Measurements from ENCODE around the gene GRSF1. TPM values are rescaled to one million over a fixed set of nuclear protein-coding genes. Genes with fewer than 3 reads are reported as not detected.

GRSF1 gene, protein sequence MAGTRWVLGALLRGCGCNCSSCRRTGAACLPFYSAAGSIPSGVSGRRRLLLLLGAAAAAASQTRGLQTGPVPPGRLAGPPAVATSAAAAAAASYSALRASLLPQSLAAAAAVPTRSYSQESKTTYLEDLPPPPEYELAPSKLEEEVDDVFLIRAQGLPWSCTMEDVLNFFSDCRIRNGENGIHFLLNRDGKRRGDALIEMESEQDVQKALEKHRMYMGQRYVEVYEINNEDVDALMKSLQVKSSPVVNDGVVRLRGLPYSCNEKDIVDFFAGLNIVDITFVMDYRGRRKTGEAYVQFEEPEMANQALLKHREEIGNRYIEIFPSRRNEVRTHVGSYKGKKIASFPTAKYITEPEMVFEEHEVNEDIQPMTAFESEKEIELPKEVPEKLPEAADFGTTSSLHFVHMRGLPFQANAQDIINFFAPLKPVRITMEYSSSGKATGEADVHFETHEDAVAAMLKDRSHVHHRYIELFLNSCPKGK
- total RNA-seq (2014; rRNA removed; shearing (Covaris generic)), result 32.8 and 36.7 TPM in 2 replicates
- total RNA-seq (2022), result 52.8 and 67.0 TPM in 2 replicates
- percentile 90 among the genes with signal in this experiment for Bru-seq, nascent RNA
- BruChase-seq, experiment 1, labeled RNA remaining after a 6-hour chase, result percentile 89 among the genes with signal in this experiment
- BruChase-seq, experiment 2, labeled RNA remaining after a 2-hour chase, result percentile 95 among the genes with signal in this experiment
- long read RNA-seq, full-length matches to known transcripts, result 61 of 117 reads
- long read RNA-seq, partial matches to known transcripts, result 43 of 117 reads
- long read RNA-seq, other reads (novel, unspliced or antisense), result 13 of 117 reads

DNA sequence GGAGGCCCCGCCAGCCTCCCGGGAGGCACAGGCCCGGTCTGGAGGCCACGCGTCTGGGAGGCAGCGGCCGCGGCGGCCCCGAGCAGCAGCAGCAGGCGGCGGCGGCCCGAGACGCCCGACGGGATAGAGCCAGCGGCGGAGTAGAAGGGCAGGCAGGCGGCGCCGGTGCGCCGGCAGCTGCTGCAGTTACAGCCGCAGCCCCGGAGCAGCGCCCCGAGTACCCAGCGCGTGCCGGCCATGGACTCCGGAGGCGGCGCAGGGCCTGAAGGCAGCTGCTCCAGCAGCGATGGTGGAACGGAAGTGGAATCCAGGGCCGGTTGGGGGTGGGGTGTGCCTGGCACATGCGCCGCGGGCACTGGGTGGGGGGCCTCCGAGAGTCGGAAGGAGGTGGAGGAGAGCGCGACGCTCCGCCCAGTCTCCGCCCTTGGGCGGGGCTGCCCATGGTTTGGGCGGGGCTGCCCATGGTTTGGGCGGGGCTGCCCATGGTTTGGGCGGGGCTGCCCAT is at the start of gene GRSF1:
Gene GRSF1, minus strand, starts transcription at position 302 of the 505 bp plus-strand sequence. Its CDS starts 63 bp downstream, at position 239.
- H3K27ac ChIP-seq (ENCODE audit: low read depth, low read length, poor library complexity, severe bottlenecking), result peak within 1 kb of the TSS; percentile 76
- no TSS peak for BruUV-seq (replicated peaks)
- H3K4me3 ChIP-seq (ENCODE audit: low read depth, low read length, poor library complexity, severe bottlenecking), result peak within 1 kb of the TSS; percentile 73
- peaks cover 26% of the 10 kb centered on the region for H3K36me3 ChIP-seq (ENCODE audit: insufficient read depth, low read length)
- TF ChIP-seq EZH2phosphoT487 (IDR thresholded peaks at IDR 0.05; ENCODE audit: borderline replicate concordance, low read depth, low read length), result no peak
- peak; percentile 21; the same call in 1 of the 2 replicates for TF ChIP-seq CTCF (conservative IDR thresholded peaks at IDR 0.05; ENCODE audit: low read length)
- H3K9me2 ChIP-seq (ENCODE audit: insufficient read depth, low read length), result no peaks in the 10 kb centered on the region
- peaks cover 14% of the 10 kb centered on the region for H4K20me1 ChIP-seq (ENCODE audit: insufficient read depth, low read length)
- ChIA-PET POLR2A (interaction anchor here (0.7 to 1.9 kb wide), 5 partner anchors 9 to 158 kb away, joined by 3 to 13 read pairs (median 5); no protein-coding TSS in a partner anchor), CTCF (ENCODE audit: unreplicated experiment) (no interaction called here)
- H3K9me3 ChIP-seq (ENCODE audit: low read length), result no peaks in the 10 kb centered on the region
- intact Hi-C loops (cut with micrococcal nuclease; ENCODE audit: unreplicated experiment), result loop anchor here (1.0 to 5.0 kb wide), 9 partner anchors 63 to 238 kb away; partner anchors contain the start of genes DCK, MOB1B and UTP3
- H3K4me1 ChIP-seq (ENCODE audit: insufficient read depth, low read length, poor library complexity, severe bottlenecking), result peaks cover 41% of the 10 kb centered on the region
- DNase-seq (ENCODE audit: low spot score), result peak; percentile 97
- peaks cover 42% of the 10 kb centered on the region for H3K79me2 ChIP-seq (ENCODE audit: insufficient read depth, low read depth, low read length)
- H2AFZ ChIP-seq (ENCODE audit: low read length), result peak within 1 kb of the TSS; percentile 51; the same call in 1 of the 2 replicates
- peak within 1 kb of the TSS; percentile 95 for H3K4me2 ChIP-seq (ENCODE audit: low read length)

- Histone ChIP-seq H3K79me2 (ENCODE audit: insufficient read depth, low read depth, low read length) (no peaks in the 10 kb centered on the region), H4K20me1 (ENCODE audit: insufficient read depth, low read length) (no peaks in the 10 kb centered on the region), H3K27ac (ENCODE audit: low read depth, low read length, poor library complexity, severe bottlenecking) (no peak overlapping the region), H3K9me2 (ENCODE audit: insufficient read depth, low read length) (no peaks in the 10 kb centered on the region), H3K4me3 (ENCODE audit: low read depth, low read length, poor library complexity, severe bottlenecking) (no peak overlapping the region), H3K9me3 (ENCODE audit: low read length) (no peaks in the 10 kb centered on the region), H2AFZ (ENCODE audit: low read length) (no peak overlapping the region), H3K36me3 (ENCODE audit: insufficient read depth, low read length) (no peaks in the 10 kb centered on the region), H3K4me1 (ENCODE audit: insufficient read depth, low read length, poor library complexity, severe bottlenecking) (no peaks in the 10 kb centered on the region), H3K4me2 (ENCODE audit: low read length) (no peak overlapping the region)
- no peak for DNase-seq (ENCODE audit: low spot score)
- intact Hi-C loops (cut with micrococcal nuclease; ENCODE audit: unreplicated experiment), result no loop called here
- no TSS peak for BruUV-seq (replicated peaks)
- CTCF ChIA-PET (ENCODE audit: unreplicated experiment), result no interaction called here
- TF ChIP-seq CTCF (conservative IDR thresholded peaks at IDR 0.05; ENCODE audit: low read length) (no peak), EZH2phosphoT487 (IDR thresholded peaks at IDR 0.05; ENCODE audit: borderline replicate concordance, low read depth, low read length) (no peak)
- POLR2A ChIA-PET, result interaction anchor here (0.7 to 1.6 kb wide), 3 partner anchors 11 to 179 kb away, joined by 3 to 9 read pairs (median 5); no protein-coding TSS in a partner anchor
Observed at GRCh38 chr4:70885174-70885573, 45.5 kb upstream of the GRSF1 start.
